Kidney epithelial cell (primary cell): ENCODE measurements around the gene SVEP1. TPM values are rescaled to one million over a fixed set of nuclear protein-coding genes. Genes with fewer than 3 reads are reported as not detected.

ENCODE experiments used
- DNase-seq: peaks from one replicate; pipeline ENCODE4 v3.0.0-alpha.2; 2010; ENCODE audit warnings: low read depth
- H3K27me3 ChIP-seq: 2 replicates; pipeline ENCODE4 v1.6.0; 2011; ENCODE audit warnings: low read length; ENCODE audit not compliant: control insufficient read depth, insufficient read depth
- H3K36me3 ChIP-seq: 2 replicates; pipeline ENCODE4 v1.5.1; 2011; ENCODE audit warnings: low read length; ENCODE audit not compliant: control insufficient read depth, insufficient read depth
- H3K4me3 ChIP-seq: 2 replicates; pipeline ENCODE4 v1.5.1; 2011; ENCODE audit warnings: low read depth, mild to moderate bottlenecking, control low read depth, low read length
- total RNA-seq: library from RNA; depleted of rRNA; stranded (reverse); fragments of >200 nt; gene quantifications from 2 replicates; pipeline ENCODE4 v1.2.3, GENCODE V29; 2015
- TF ChIP-seq, protein P1 (sequence below): IDR thresholded peaks from 2 replicates; pipeline ENCODE4 v1.5.1; 2011; ENCODE audit warnings: mild to moderate bottlenecking, moderate library complexity, low read length, control low read depth, inconsistent platforms; ENCODE audit not compliant: insufficient read depth, poor library complexity, severe bottlenecking

Gene SVEP1
- total RNA-seq, 1 donor from 2014 or later = 1.6 TPM

DNA sequence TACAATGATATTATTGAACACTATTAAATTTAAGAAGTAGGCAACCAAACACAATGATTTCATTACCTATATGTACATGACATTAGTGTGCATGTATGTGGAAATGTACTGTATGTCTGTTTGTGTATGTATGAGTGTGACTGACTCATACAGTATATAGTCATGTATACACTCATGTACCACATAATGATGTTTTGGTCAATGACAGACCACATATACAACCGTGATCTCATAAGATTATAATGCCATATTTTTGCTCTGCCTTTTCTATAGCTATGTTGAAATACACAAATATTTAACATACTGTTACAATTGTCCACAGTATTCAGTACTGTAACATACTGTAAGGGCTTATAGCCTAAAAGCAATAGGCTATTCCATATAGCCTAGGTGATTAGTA is 19.7 kb downstream of the SVEP1 start:
- TF ChIP-seq, protein P1, sequence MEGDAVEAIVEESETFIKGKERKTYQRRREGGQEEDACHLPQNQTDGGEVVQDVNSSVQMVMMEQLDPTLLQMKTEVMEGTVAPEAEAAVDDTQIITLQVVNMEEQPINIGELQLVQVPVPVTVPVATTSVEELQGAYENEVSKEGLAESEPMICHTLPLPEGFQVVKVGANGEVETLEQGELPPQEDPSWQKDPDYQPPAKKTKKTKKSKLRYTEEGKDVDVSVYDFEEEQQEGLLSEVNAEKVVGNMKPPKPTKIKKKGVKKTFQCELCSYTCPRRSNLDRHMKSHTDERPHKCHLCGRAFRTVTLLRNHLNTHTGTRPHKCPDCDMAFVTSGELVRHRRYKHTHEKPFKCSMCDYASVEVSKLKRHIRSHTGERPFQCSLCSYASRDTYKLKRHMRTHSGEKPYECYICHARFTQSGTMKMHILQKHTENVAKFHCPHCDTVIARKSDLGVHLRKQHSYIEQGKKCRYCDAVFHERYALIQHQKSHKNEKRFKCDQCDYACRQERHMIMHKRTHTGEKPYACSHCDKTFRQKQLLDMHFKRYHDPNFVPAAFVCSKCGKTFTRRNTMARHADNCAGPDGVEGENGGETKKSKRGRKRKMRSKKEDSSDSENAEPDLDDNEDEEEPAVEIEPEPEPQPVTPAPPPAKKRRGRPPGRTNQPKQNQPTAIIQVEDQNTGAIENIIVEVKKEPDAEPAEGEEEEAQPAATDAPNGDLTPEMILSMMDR = no peak
- Histone ChIP-seq H3K4me3 (no peak overlapping the region), H3K36me3 (no peaks in the 10 kb centered on the region), H3K27me3 (no peaks in the 10 kb centered on the region)
- DNase-seq = no peak

DNA sequence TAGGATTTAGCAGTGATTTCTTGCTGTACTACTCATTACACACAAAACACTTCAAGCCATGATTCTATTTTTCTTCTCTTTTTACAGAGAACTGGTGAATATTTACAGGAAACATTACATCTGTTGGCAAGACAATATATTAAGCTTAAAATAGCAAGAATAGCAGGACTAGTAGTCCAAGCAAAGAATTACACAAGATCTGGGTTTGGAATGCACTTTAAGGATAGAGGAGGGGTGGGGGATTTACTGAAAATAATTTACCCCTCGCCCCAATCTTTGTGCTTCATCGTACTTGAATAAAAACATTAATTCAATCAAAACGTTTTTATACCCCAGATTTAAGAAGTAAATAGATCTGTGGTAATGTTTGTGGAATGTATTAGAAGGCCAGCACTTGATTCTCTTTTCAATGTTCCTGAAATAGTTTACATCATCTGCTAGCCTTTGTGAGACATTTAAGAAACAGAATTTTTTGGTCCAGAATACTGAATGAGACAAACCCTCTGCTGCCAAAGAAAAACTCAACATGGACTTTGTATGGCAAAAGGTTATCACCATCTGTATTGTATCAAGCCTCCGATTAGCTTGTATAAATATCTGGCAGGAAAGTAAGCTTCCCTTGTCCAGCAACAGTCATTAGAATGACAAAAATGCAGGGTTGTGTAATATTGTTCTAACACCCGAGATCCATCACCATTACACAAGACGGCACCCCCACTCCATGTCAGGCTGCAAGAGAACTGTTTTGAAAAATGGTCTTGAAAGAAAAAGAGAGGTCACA is 23.8 kb downstream of the SVEP1 start:
- Histone ChIP-seq H3K4me3 (no peak overlapping the region), H3K27me3 (no peaks in the 10 kb centered on the region), H3K36me3 (no peaks in the 10 kb centered on the region)
- no peak for DNase-seq
- TF ChIP-seq, protein P1 = no peak

DNA sequence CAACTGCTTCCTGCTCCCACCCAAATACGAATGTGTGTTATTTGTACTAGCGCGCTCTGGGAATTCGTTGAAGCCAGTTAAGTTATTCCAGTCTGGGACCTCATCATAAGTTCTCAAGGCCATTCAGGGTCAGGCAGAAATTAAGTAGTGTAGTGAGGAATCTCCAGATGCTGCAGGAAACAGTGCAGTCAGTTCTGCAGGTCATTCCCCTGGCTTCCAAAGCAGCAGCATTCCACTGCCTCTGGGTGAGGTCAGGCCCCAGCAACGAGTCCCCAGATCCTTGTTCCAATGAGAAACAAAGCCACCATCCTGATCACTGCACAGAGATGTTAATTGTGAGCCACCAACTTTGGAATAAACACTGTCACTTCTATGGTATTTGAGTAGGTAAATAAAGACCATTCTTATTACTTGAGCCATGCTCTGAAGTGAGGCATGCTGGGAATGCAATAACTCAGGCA is 33.1 kb downstream of the SVEP1 start:
- H3K4me3 ChIP-seq = no peak overlapping the region
- TF ChIP-seq, protein P1 = no peak
- no peaks in the 10 kb centered on the region for H3K36me3 ChIP-seq
- H3K27me3 ChIP-seq = no peaks in the 10 kb centered on the region
- DNase-seq = no peak

- H3K36me3 ChIP-seq = no peaks in the 10 kb centered on the region
- DNase-seq = no peak
- no peak overlapping the region for H3K4me3 ChIP-seq
- TF ChIP-seq, protein P1 = no peak
- no peaks in the 10 kb centered on the region for H3K27me3 ChIP-seq
These were observed 33.8 kb downstream of the SVEP1 start for GRCh38 chr9:110545705-110546104.

GRCh38 chr9:110543631-110544051 is 35.9 kb downstream of the SVEP1 start:
- no peak for DNase-seq
- TF ChIP-seq, protein P1 = no peak
- H3K4me3 ChIP-seq = no peak overlapping the region

GRCh38 chr9:110541950-110542349 is 37.6 kb downstream of the SVEP1 start:
- TF ChIP-seq, protein P1 = no peak
- Histone ChIP-seq H3K4me3 (no peak overlapping the region), H3K27me3 (no peaks in the 10 kb centered on the region), H3K36me3 (no peaks in the 10 kb centered on the region)
- no peak for DNase-seq

More at GRCh38 chr9:110543631-110544051, 35.9 kb downstream of the SVEP1 start:
- no peaks in the 10 kb centered on the region for H3K36me3 ChIP-seq
- no peaks in the 10 kb centered on the region for H3K27me3 ChIP-seq
